ENCODE data around the gene TDRD9.

Gene TDRD9

DNA sequence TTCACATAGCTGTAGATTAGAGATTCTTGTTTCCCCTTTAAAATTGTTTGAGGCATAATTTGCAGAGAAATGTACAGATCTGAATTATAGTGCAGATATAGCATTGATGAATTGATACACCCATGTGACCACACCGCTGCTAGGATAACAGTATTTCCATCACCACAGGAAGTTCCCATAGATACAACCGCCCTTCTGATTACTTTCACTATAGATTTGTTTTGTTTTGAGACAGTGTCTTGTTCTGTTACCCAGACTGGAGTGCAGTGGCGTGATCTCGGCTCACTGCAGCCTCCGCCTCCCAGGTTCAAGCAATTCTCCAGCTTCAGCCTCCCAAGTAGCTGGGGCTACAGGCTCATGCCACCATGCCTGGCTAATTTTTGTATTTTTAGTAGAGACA, 148.5 kb downstream of the TDRD9 start:
- DNase-seq: no peak

DNA sequence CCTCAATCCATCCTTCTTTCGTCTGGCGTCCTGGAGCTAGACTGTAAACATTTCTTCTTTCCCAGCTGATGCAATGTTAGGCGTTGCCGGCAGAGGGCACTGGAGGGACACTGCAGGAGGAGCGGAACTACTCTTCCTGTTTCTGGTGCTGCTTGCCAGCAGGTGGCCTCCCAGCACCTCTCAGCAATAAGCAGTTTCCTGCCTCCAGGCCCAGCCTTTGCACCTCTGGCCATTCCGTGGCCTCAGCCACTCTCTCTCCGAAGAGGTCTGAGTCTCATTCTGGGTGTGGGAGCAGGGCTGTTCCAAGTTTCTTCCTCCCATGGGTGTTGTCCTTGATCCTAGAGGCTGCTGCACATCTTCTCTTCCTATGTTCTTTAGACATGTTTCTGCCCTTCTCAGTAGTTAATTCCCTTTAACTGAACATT, 149.8 kb downstream of the TDRD9 start:
- DNase-seq: peak; percentile 80

DNA sequence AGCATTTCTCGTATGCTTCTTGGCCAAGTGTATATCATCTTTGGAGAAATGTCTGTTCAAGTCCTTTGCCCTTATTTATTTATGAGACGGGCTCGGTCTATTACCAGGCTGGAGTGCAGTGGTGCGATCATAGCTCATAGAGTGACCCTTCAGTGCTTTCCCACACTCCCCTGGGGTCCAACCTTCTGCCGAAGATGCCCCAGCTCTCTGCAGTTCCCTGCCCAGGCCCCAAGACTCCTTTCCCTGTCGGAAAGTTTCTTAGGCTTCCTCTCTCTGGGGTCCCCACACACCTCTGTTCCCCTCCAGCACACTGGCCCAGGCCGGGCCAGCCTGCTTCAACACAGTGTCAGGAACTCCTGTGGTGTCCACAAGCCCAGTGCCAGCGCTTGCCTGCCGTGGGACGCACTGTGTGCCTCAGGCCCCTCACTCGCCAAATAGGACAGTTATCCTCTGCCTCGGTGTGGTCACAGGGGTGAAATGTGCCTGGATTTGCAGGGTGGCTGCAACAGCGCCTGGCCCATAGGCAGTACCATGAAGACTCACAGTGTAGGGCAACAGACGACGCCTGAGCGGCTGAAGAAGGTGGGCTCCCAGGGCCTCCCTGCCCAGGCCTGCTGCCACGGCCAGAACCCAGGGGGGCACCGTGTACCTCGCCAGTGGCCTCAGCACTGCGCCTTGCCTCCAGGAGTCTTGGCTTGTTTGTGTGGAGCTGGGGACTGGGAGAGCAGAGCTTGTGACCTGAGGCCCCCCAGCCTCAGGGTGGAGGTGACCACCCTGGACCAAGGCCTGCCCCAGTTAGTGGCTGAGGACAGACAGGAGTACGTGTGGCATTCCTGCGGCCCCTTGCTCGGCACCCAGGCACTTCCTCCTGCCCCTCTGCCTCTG, 152.4 kb downstream of the TDRD9 start:
- DNase-seq: no peak

DNA sequence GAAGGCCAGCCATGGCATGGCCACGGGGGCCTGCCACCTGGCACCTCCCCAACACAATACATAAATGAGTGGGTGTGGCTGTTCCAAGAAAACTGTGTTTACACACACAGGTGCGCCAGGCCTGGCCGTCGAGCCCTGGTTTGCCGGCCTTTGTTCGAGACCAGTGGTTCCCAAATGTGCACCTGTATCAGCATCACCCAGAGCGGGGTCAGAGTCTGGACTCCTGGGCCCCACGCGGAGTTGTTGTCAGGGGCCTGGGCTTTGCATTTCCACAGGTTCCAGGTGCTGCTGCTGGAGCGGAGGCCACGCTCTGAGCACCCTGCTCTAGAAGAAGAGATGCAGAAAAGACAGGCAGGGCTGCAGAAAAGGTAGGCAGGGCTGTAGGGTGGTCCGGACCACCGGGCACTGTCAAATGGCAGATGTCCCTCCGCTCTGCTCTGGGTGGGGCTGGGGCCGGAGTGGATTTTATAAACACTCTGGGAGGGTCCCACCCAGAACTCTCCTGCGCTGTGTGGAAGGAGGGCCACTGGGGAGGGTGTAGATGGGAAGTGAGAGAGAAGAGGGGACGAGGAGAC, 153.1 kb downstream of the TDRD9 start:
- no peak for DNase-seq

DNA sequence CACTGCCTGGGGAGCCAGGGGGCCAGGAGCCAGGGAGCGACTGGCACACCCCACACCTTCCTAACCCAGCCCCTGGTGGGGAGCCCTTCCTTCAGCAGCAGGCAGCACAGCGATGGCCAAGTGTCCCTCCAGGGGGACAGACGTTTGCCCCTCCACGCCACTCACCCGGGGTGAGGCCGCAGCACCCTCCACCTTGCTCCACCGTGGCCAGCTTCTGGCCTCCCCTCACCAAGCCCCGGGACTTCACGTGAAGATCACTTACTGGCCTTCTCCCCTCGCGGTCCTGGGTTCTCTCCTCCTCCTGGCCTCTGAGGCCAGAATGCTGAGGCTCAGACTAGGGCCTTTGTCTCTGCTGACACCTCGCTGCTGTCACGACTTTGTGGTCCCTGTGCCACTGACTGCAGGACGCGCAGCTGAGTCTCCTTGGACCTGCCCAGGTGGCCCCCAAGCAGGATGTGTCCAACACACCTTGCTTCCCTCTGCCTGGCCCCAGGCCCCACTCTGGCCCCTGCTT, 153.8 kb downstream of the TDRD9 start:
- DNase-seq: no peak

- no peak for DNase-seq
Observed at GRCh38 chr14:104082807-104083206, 154.6 kb downstream of the TDRD9 start.

GRCh38 chr14:104084251-104085002, 156.2 kb downstream of the TDRD9 start:
- no peak for DNase-seq

DNA sequence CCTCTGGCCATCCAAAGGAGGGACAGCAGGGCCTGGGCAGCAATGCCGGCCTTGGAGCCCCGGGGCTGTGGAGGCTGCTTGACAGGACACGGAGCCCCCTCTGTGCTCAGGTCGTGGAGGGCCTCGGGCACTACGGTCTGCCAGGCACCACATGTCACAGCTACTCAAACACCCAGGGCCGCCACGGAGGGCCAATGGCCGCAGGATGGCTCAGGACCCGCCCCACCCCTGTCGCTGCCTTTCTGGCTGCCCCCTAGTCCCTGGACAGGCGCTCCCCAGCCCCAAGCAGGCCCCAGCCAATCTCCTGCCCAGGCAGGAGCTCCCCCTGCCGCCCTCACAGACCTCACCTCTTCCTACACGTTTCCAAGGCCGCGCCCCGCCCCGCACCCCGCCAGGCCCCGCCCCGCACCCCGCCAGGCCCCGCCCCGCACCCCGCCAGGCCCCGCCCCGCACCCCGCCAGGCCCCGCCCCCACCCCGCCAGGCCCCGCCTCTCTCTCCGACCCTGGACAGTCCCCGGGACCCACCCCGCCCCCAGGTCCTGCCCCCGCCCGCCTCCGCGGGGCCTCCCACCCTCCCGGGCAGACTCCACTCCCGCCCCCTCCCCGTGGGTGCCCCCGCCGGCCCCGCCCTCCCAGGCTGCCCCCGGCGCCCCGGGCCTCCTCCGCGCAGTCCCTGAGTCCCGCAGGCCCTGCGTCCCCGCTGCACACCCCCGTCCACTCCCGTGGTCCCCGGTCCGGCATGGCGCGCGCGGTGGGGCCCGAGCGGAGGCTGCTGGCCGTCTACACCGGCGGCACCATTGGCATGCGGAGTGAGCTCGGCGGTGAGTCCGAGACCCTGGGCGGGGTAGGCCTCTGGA, 157.0 kb downstream of the TDRD9 start, which contains the start of gene ASPG:
ASPG (plus strand) TSS at position 669 of the 857 bp plus-strand sequence; CDS start at position 740, 71 bp downstream.
- DNase-seq: no peak

DNA sequence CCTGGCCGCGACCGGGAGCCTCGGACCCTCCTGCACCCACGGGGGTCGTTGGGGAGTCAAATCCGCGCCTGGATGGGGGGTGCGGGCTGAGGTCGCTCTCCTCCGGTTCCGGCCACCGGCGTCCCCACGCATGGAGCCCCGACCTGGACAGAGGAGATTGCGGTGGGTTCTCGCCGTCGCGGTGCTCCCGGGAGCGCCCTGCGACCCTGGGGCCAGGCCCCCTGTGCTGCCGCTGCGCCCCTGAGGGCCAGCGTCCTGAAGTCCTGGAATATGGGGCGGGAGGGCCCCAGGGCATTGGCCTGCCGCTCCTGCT, 157.6 kb downstream of the TDRD9 start:
- no peak for DNase-seq

DNA sequence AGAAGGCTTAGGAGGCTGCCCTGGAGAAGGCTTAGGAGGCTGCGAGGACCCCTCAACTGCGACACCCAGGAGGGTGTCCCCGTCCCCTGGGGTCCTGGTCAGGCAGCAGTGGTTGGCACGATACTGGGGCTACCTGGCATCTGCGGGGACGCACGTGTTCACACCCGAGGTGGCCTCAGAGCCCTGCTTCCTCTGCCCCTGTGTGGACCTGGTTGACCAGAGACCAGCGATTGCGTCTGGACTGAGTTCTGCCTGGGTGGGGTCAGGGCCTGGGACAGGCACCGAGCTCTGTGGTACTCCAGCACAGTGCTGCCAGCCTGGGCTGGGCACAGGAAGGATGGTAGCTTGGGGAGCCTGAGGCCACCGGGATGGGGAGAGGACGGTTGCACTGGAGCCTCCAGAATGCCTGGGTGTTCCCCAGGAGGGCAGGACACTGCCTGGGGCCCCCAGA, 158.0 kb downstream of the TDRD9 start:
- DNase-seq: no peak

GRCh38 chr14:104086661-104087461, 158.6 kb downstream of the TDRD9 start:
- DNase-seq: no peak

- no peak for DNase-seq
Observed at GRCh38 chr14:104087505-104087904, 159.2 kb downstream of the TDRD9 start.

DNA sequence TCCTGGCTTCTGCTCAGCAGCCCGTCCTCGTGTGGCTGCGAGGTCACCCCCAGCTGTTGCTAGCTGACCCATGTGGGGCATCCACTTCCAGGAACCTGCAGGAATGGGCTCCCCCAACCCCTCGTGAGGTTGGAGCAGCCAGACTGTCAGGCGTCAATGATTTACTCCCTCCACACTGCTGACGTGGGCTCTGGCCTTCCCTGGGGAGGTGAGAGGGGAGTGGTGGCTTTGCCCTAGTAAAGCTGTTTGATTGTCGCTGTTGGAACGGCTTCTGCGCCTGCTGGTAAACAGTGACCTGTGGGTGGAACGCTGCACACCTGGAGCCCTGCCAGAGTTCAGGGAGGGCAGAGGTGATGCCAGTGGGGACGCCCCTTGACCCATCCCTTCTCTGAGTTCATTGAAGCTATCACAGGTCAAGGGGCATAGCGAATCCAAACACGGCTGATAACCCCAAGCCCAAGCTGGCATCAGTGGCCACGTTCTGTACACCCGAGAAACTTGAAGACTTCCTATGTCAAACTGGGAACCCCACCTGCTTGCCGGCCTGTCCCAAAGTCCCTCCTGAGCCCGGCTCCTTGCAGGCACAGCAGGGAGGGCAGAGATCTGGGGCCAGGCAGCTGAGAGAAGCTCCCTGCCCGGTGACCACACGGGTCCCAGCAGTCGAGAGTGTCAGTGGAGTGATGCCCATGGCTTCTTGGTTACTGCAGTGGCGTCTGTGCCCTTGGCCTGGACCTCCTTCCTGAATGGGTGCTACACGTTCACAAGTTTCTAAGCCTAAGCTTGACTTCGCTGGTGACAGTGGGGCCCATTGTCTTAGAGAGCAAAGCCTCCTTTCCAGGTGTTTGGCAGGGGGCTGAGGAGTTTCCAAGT, 160.0 kb downstream of the TDRD9 start:
- DNase-seq: no peak

GRCh38 chr14:104090071-104090748, 162.0 kb downstream of the TDRD9 start:
- DNase-seq: no peak

GRCh38 chr14:104091061-104091926, 163.0 kb downstream of the TDRD9 start:
- no peak for DNase-seq

GRCh38 chr14:104091927-104092771, 163.9 kb downstream of the TDRD9 start:
- DNase-seq: no peak

- no peak for DNase-seq
Observed at GRCh38 chr14:104092931-104093365, 164.7 kb downstream of the TDRD9 start.

Measured in NCI-H446 treated with DMSO at 0.1 percent for 48 hours (cell line).